Activated T-cell treated with anti-CD3 and anti-CD28 coated beads, Interleukin-2, amount 50 U/mL, for 72 hours (primary cell): ENCODE results near the gene FCMR. TPM values are rescaled to one million over a fixed set of nuclear protein-coding genes. Genes with fewer than 3 reads are reported as not detected.

Experiments
- ATAC-seq, 2 donors: fragments of 150-1000 bp; cut with Tn5 transposase; replicated peaks in 1 of 2; 2 replicates each; pipeline ENCODE4 v1.10.0; 2021; ENCODE audit warnings: moderate library complexity in 2 of 2, mild to moderate bottlenecking in 1 of 2
- DNase-seq, 2 donors: peaks; one replicate each; pipeline ENCODE4 v3.0.0; 2021 to 2022; ENCODE audit warnings: mixed read lengths in 1 of 2
- H3K27ac Mint-ChIP-seq: one replicate; pipeline ENCODE4 v1.8.0; 2022; ENCODE audit warnings: mild to moderate bottlenecking, moderate library complexity, mixed read lengths
- H3K27me3 Mint-ChIP-seq: one replicate; pipeline ENCODE4 v1.8.0; 2022; ENCODE audit warnings: low read depth, mixed read lengths
- H3K36me3 Mint-ChIP-seq, 2 donors: one replicate each; pipeline ENCODE4 v1.8.0; 2022; ENCODE audit warnings: mixed read lengths in 2 of 2, mild to moderate bottlenecking in 1 of 2; ENCODE audit not compliant: insufficient read depth in 2 of 2
- H3K4me1 Mint-ChIP-seq: one replicate; pipeline ENCODE4 v1.8.0; 2022; ENCODE audit warnings: low read depth, mixed read lengths
- H3K4me3 Mint-ChIP-seq, 2 donors: one replicate each; pipeline ENCODE4 v1.8.0; 2022; ENCODE audit warnings: mild to moderate bottlenecking in 2 of 2, mixed read lengths in 2 of 2, moderate library complexity in 2 of 2
- H3K9me3 Mint-ChIP-seq, 2 donors: one replicate each; pipeline ENCODE4 v1.8.0; 2022; ENCODE audit warnings: mixed read lengths in 2 of 2
- total RNA-seq, 2 donors: library from RNA; stranded (reverse); gene quantifications; one replicate each; pipeline ENCODE4 v1.2.3, GENCODE V29; 2022

Gene FCMR
- total RNA-seq, 2 donors from 2014 or later = 47.3 to 50.3 TPM

- peaks cover 21% of the 10 kb centered on the region for H3K4me1 Mint-ChIP-seq
- H3K27me3 Mint-ChIP-seq = no peaks in the 10 kb centered on the region
- ATAC-seq = peak in 1 of 2 donors; percentile 52
- H3K27ac Mint-ChIP-seq = no peak overlapping the region
- H3K4me3 Mint-ChIP-seq = no peak overlapping the region
- no peak for DNase-seq
- H3K36me3 Mint-ChIP-seq = no peaks in the 10 kb centered on the region
- no peaks in the 10 kb centered on the region for H3K9me3 Mint-ChIP-seq
Observed at GRCh38 chr1:206955476-206956451, 34.0 kb upstream of the FCMR start.

- Mint-ChIP-seq H3K9me3 (peaks cover 3 to 4% of the 10 kb centered on the region in 2 donors), H3K36me3 (no peaks in the 10 kb centered on the region), H3K27ac (no peak overlapping the region), H3K27me3 (no peaks in the 10 kb centered on the region), H3K4me3 (no peak overlapping the region), H3K4me1 (peaks cover 21% of the 10 kb centered on the region)
- ATAC-seq = no peak
- DNase-seq = no peak
Observed at GRCh38 chr1:206954459-206955342, 33.0 kb upstream of the FCMR start.

GRCh38 chr1:206953626-206954025 is 31.9 kb upstream of the FCMR start:
- H3K36me3 Mint-ChIP-seq = no peaks in the 10 kb centered on the region
- H3K4me1 Mint-ChIP-seq = peaks cover 21% of the 10 kb centered on the region
- DNase-seq = no peak
- no peak overlapping the region for H3K27ac Mint-ChIP-seq
- no peak for ATAC-seq
- H3K4me3 Mint-ChIP-seq = no peak overlapping the region
- H3K27me3 Mint-ChIP-seq = no peaks in the 10 kb centered on the region
- H3K9me3 Mint-ChIP-seq = peaks cover 3 to 4% of the 10 kb centered on the region in 2 donors

GRCh38 chr1:206953126-206953525 is 31.4 kb upstream of the FCMR start:
- no peaks in the 10 kb centered on the region for H3K27me3 Mint-ChIP-seq
- H3K27ac Mint-ChIP-seq = no peak overlapping the region
- ATAC-seq (no peak), DNase-seq (no peak)
- H3K4me1 Mint-ChIP-seq = peaks cover 21% of the 10 kb centered on the region
- peaks cover 3 to 4% of the 10 kb centered on the region in 2 donors for H3K9me3 Mint-ChIP-seq
- no peak overlapping the region for H3K4me3 Mint-ChIP-seq
- H3K36me3 Mint-ChIP-seq = no peaks in the 10 kb centered on the region

GRCh38 chr1:206952171-206952570 is 30.4 kb upstream of the FCMR start:
- no peaks in the 10 kb centered on the region for H3K36me3 Mint-ChIP-seq
- peaks cover 3 to 4% of the 10 kb centered on the region in 2 donors for H3K9me3 Mint-ChIP-seq
- H3K4me3 Mint-ChIP-seq = no peak overlapping the region
- H3K4me1 Mint-ChIP-seq = peaks cover 21% of the 10 kb centered on the region
- H3K27me3 Mint-ChIP-seq = no peaks in the 10 kb centered on the region
- DNase-seq (no peak), ATAC-seq (no peak)
- no peak overlapping the region for H3K27ac Mint-ChIP-seq

GRCh38 chr1:206951318-206952100 is 29.8 kb upstream of the FCMR start:
- ATAC-seq (no peak), DNase-seq (no peak)
- peaks cover 21% of the 10 kb centered on the region for H3K4me1 Mint-ChIP-seq
- H3K4me3 Mint-ChIP-seq = no peak overlapping the region
- peaks cover 3 to 4% of the 10 kb centered on the region in 2 donors for H3K9me3 Mint-ChIP-seq
- no peaks in the 10 kb centered on the region for H3K36me3 Mint-ChIP-seq
- H3K27me3 Mint-ChIP-seq = peaks cover 3% of the 10 kb centered on the region
- no peak overlapping the region for H3K27ac Mint-ChIP-seq

GRCh38 chr1:206949641-206950040 is 27.9 kb upstream of the FCMR start:
- no peak overlapping the region for H3K27ac Mint-ChIP-seq

GRCh38 chr1:206949208-206949607 is 27.5 kb upstream of the FCMR start:
- Mint-ChIP-seq H3K9me3 (peaks cover 3 to 4% of the 10 kb centered on the region in 2 donors), H3K4me1 (peaks cover 5% of the 10 kb centered on the region), H3K27me3 (peaks cover 9% of the 10 kb centered on the region), H3K4me3 (no peak overlapping the region), H3K27ac (no peak overlapping the region), H3K36me3 (no peaks in the 10 kb centered on the region)
- no peak for DNase-seq
- no peak for ATAC-seq

More at GRCh38 chr1:206949641-206950040, 27.9 kb upstream of the FCMR start:
- H3K4me3 Mint-ChIP-seq = no peak overlapping the region
- no peaks in the 10 kb centered on the region for H3K36me3 Mint-ChIP-seq
- peaks cover 9% of the 10 kb centered on the region for H3K4me1 Mint-ChIP-seq
- peaks cover 9% of the 10 kb centered on the region for H3K27me3 Mint-ChIP-seq
- DNase-seq = no peak
- no peak for ATAC-seq
- peaks cover 3 to 4% of the 10 kb centered on the region in 2 donors for H3K9me3 Mint-ChIP-seq

GRCh38 chr1:206947255-206947654 is 25.5 kb upstream of the FCMR start:
- H3K36me3 Mint-ChIP-seq = no peaks in the 10 kb centered on the region
- H3K27me3 Mint-ChIP-seq = peaks cover 9% of the 10 kb centered on the region
- H3K4me1 Mint-ChIP-seq = peaks cover 3% of the 10 kb centered on the region
- DNase-seq (no peak), ATAC-seq (no peak)
- H3K9me3 Mint-ChIP-seq = peaks cover 3 to 4% of the 10 kb centered on the region in 2 donors
- H3K4me3 Mint-ChIP-seq = no peak overlapping the region
- no peak overlapping the region for H3K27ac Mint-ChIP-seq

- ATAC-seq = no peak
- Mint-ChIP-seq H3K27me3 (peaks cover 9% of the 10 kb centered on the region), H3K36me3 (no peaks in the 10 kb centered on the region), H3K27ac (no peak within 1 kb of the TSS), H3K4me3 (no peak within 1 kb of the TSS), H3K9me3 (peaks cover 3 to 4% of the 10 kb centered on the region in 2 donors), H3K4me1 (no peaks in the 10 kb centered on the region)
- DNase-seq = no peak
Observed at GRCh38 chr1:206946261-206946660, 24.5 kb upstream of the FCMR start, which contains the start of gene PIGR. Gene PIGR, minus strand, starts transcription at chr1:206946466. Its CDS starts 5,935 bp downstream, at chr1:206940531.

GRCh38 chr1:206945779-206946178 is 24.0 kb upstream of the FCMR start:
- Mint-ChIP-seq H3K4me3 (no peak overlapping the region), H3K27ac (no peak overlapping the region), H3K36me3 (no peaks in the 10 kb centered on the region), H3K27me3 (peaks cover 9% of the 10 kb centered on the region), H3K4me1 (no peaks in the 10 kb centered on the region), H3K9me3 (peaks cover 3 to 4% of the 10 kb centered on the region in 2 donors)
- DNase-seq = no peak
- ATAC-seq = no peak

- H3K27me3 Mint-ChIP-seq = peaks cover 9% of the 10 kb centered on the region
- H3K9me3 Mint-ChIP-seq = no peaks in the 10 kb centered on the region
- H3K4me1 Mint-ChIP-seq = no peaks in the 10 kb centered on the region
- DNase-seq (no peak), ATAC-seq (no peak)
- no peaks in the 10 kb centered on the region for H3K36me3 Mint-ChIP-seq
- H3K27ac Mint-ChIP-seq = no peak overlapping the region
- H3K4me3 Mint-ChIP-seq = no peak overlapping the region
Observed at GRCh38 chr1:206944703-206945102, 23.0 kb upstream of the FCMR start.
